Jurkat, Clone E6-1 (cell line): Measurements from ENCODE around the gene HIVEP1.
"Not testable (repeated sequence)": the region's sequence is repeated elsewhere in the genome, so short reads cannot be mapped to it uniquely, and the experiment has no call there.

Experiments
- DNase-seq: peaks from one replicate; pipeline ENCODE4 v3.0.0-alpha.2; 2011; ENCODE audit warnings: low read depth, low spot score
- H3K4me3 ChIP-seq: 2 replicates; pipeline ENCODE4 v1.5.1; 2011; ENCODE audit warnings: mild to moderate bottlenecking, low read length, control low read depth, moderate library complexity

HIVEP1 gene

GRCh38 chr6:12102350-12102749 is 90.2 kb downstream of the HIVEP1 start:
- H3K4me3 ChIP-seq: no peak overlapping the region
- DNase-seq: no peak

- no peak for DNase-seq
- H3K4me3 ChIP-seq: no peak overlapping the region
Observed at GRCh38 chr6:12103158-12103557, 91.0 kb downstream of the HIVEP1 start.

- H3K4me3 ChIP-seq: no peak overlapping the region
- DNase-seq: no peak
Observed at GRCh38 chr6:12105271-12105670, 93.2 kb downstream of the HIVEP1 start.

- not testable (repeated sequence) for H3K4me3 ChIP-seq, DNase-seq
Observed at GRCh38 chr6:12108376-12108775, 96.3 kb downstream of the HIVEP1 start.

GRCh38 chr6:12110523-12111362 is 98.6 kb downstream of the HIVEP1 start:
- H3K4me3 ChIP-seq: no peak overlapping the region
- DNase-seq: peak; percentile 93

GRCh38 chr6:12111363-12111670 is 99.2 kb downstream of the HIVEP1 start:
- H3K4me3 ChIP-seq: no peak overlapping the region
- DNase-seq: no peak

- no peak for DNase-seq
- no peak overlapping the region for H3K4me3 ChIP-seq
Observed at GRCh38 chr6:12112540-12113189, 100.6 kb downstream of the HIVEP1 start.

- no peak for DNase-seq
- no peak overlapping the region for H3K4me3 ChIP-seq
Observed at GRCh38 chr6:12113190-12113577, 101.1 kb downstream of the HIVEP1 start.

GRCh38 chr6:12114055-12114503 is 102.0 kb downstream of the HIVEP1 start:
- no peak for DNase-seq
- no peak overlapping the region for H3K4me3 ChIP-seq

- peak; percentile 24 for DNase-seq
- no peak overlapping the region for H3K4me3 ChIP-seq
Observed at GRCh38 chr6:12115001-12115400, 102.9 kb downstream of the HIVEP1 start.

- no peak for DNase-seq
- H3K4me3 ChIP-seq: no peak overlapping the region
Observed at GRCh38 chr6:12115492-12115891, 103.4 kb downstream of the HIVEP1 start.

GRCh38 chr6:12116264-12116800 is 104.2 kb downstream of the HIVEP1 start:
- no peak overlapping the region for H3K4me3 ChIP-seq
- no peak for DNase-seq

GRCh38 chr6:12116978-12117377 is 104.9 kb downstream of the HIVEP1 start:
- no peak for DNase-seq
- H3K4me3 ChIP-seq: no peak overlapping the region

GRCh38 chr6:12118607-12119006 is 106.5 kb downstream of the HIVEP1 start:
- DNase-seq: no peak
- H3K4me3 ChIP-seq: no peak overlapping the region

GRCh38 chr6:12119085-12119588 is 107.0 kb downstream of the HIVEP1 start:
- DNase-seq: no peak

GRCh38 chr6:12125396-12125795 is 113.3 kb downstream of the HIVEP1 start:
- peak; percentile 29 for DNase-seq
- no peak overlapping the region for H3K4me3 ChIP-seq

More at GRCh38 chr6:12119085-12119588, 107.0 kb downstream of the HIVEP1 start:
- no peak overlapping the region for H3K4me3 ChIP-seq

GRCh38 chr6:12126051-12126450 is 113.9 kb downstream of the HIVEP1 start:
- DNase-seq: peak; percentile 82
- H3K4me3 ChIP-seq: no peak overlapping the region

- no peak for DNase-seq
Observed at GRCh38 chr6:12129523-12129922, 117.4 kb downstream of the HIVEP1 start.

GRCh38 chr6:12132351-12133222 is 120.5 kb downstream of the HIVEP1 start:
- no peak overlapping the region for H3K4me3 ChIP-seq
- DNase-seq: no peak

More at GRCh38 chr6:12129523-12129922, 117.4 kb downstream of the HIVEP1 start:
- no peak overlapping the region for H3K4me3 ChIP-seq
